IMR-90 (cell line): ENCODE results near the gene DCUN1D3. TPM values are rescaled to one million over a fixed set of nuclear protein-coding genes. Genes with fewer than 3 reads are reported as not detected.

ENCODE experiments used
- ATAC-seq: fragments of 200-7000 bp; cut with Tn5 transposase; 2 replicates; pipeline ENCODE4 v1.9.1; 2020; ENCODE audit warnings: low read depth, mild to moderate bottlenecking, moderate library complexity
- BruUV-seq: library from RNA; stranded (reverse); fragments of 400-500 nt; replicated peaks from 2 replicates; lab custom pipeline; 2021; lab: Mats Ljungman, UMichigan
- CTCF ChIA-PET: fragments of 300-600 bp; formaldehyde crosslinking; extraction: SDS; loops from one replicate; lab custom pipeline; 2021; ENCODE audit warnings: antibody characterized with exemption; lab: Yijun Ruan, JAX
- POLR2A ChIA-PET: fragments of 300-600 bp; sonication (Branson Sonifier 250); formaldehyde crosslinking; loops from one replicate; lab custom pipeline; 2022; ENCODE audit warnings: antibody characterized with exemption; ENCODE audit not compliant: unreplicated experiment; lab: Charles Lee
- DNase-seq: peaks from one replicate; pipeline ENCODE4 v3.0.0; 2013
- H2AFZ ChIP-seq: replicated peaks from 2 replicates; pipeline ENCODE3; 2013; ENCODE audit warnings: low read length, mild to moderate bottlenecking; ENCODE audit not compliant: poor library complexity
- H2AK5ac ChIP-seq: 2 replicates; pipeline ENCODE4 v1.6.1; 2013; ENCODE audit warnings: low read depth, low read length, inconsistent platforms
- H2AK9ac ChIP-seq: replicated peaks from 2 replicates; pipeline ENCODE3; 2013; ENCODE audit warnings: mild to moderate bottlenecking, low read depth, low read length, moderate library complexity; ENCODE audit not compliant: poor library complexity
- H2BK120ac ChIP-seq: 2 replicates; pipeline ENCODE4 v1.6.1; 2013; ENCODE audit warnings: low read depth, low read length, inconsistent platforms
- H2BK15ac ChIP-seq: 3 replicates; pipeline ENCODE4 v1.6.1; 2013; ENCODE audit warnings: low read depth, low read length, inconsistent platforms
- H2BK20ac ChIP-seq: 2 replicates; pipeline ENCODE4 v1.6.1; 2013; ENCODE audit warnings: low read depth, mild to moderate bottlenecking, inconsistent platforms, low read length, moderate library complexity
- H2BK5ac ChIP-seq: 2 replicates; pipeline ENCODE4 v1.6.1; 2013; ENCODE audit warnings: mild to moderate bottlenecking, low read depth, low read length, inconsistent platforms; ENCODE audit not compliant: poor library complexity, severe bottlenecking
- H3K14ac ChIP-seq: replicated peaks from 2 replicates; pipeline ENCODE4 v1.6.1; 2013; ENCODE audit warnings: low read depth, low read length, inconsistent platforms
- H3K18ac ChIP-seq: 2 replicates; pipeline ENCODE4 v1.6.1; 2013; ENCODE audit warnings: low read depth, low read length, control low read depth
- H3K23ac ChIP-seq: 2 replicates; pipeline ENCODE4 v1.6.1; 2013; ENCODE audit warnings: low read depth, low read length, inconsistent platforms
- H3K27ac ChIP-seq: 2 replicates; pipeline ENCODE4 v1.5.1; 2013; ENCODE audit warnings: mild to moderate bottlenecking, control low read depth, low read length; ENCODE audit not compliant: insufficient read depth
- H3K27me3 ChIP-seq: 2 replicates; pipeline ENCODE4 v1.6.1; 2013; ENCODE audit warnings: low read length; ENCODE audit not compliant: control insufficient read depth, insufficient read depth
- H3K36me3 ChIP-seq: 2 replicates; pipeline ENCODE4 v1.6.1; 2013; ENCODE audit warnings: low read length, mixed read lengths; ENCODE audit not compliant: control insufficient read depth, insufficient read depth
- H3K4ac ChIP-seq: 2 replicates; pipeline ENCODE4 v1.6.1; 2013; ENCODE audit warnings: low read depth, low read length, inconsistent platforms
- H3K4me1 ChIP-seq: 2 replicates; pipeline ENCODE4 v1.6.1; 2013; ENCODE audit warnings: low read length, mixed read lengths; ENCODE audit not compliant: control insufficient read depth, insufficient read depth
- H3K4me2 ChIP-seq: 2 replicates; pipeline ENCODE4 v1.6.1; 2013; ENCODE audit warnings: low read depth, mild to moderate bottlenecking, control low read depth, low read length, moderate library complexity
- H3K4me3 ChIP-seq: 2 replicates; pipeline ENCODE4 v1.5.1; 2013; ENCODE audit warnings: low read depth, mild to moderate bottlenecking, control low read depth, low read length, moderate library complexity; ENCODE audit not compliant: insufficient read depth
- H3K56ac ChIP-seq: 2 replicates; pipeline ENCODE4 v1.6.1; 2013; ENCODE audit warnings: low read length, inconsistent platforms; ENCODE audit not compliant: insufficient read depth; ENCODE audit errors: extremely low read depth
- H3K79me1 ChIP-seq, 2 experiments: 2 replicates each; pipeline ENCODE4 v1.6.1; 2013; ENCODE audit warnings: low read length in 2 of 2, inconsistent platforms in 1 of 2, low read depth in 1 of 2
- H3K9ac ChIP-seq: 2 replicates; pipeline ENCODE4 v1.6.1; 2013; ENCODE audit warnings: low read depth, low read length, control low read depth
- H3K9me1 ChIP-seq: 2 replicates; pipeline ENCODE4 v1.6.1; 2013; ENCODE audit warnings: low read length, inconsistent platforms; ENCODE audit not compliant: insufficient read depth
- H3K9me3 ChIP-seq: 2 replicates; pipeline ENCODE4 v1.6.1; 2013; ENCODE audit warnings: low read length; ENCODE audit not compliant: control insufficient read depth, insufficient read depth
- H4K20me1 ChIP-seq: 2 replicates; pipeline ENCODE4 v1.6.1; 2013; ENCODE audit warnings: low read length, inconsistent platforms; ENCODE audit not compliant: insufficient read depth
- H4K5ac ChIP-seq: 2 replicates; pipeline ENCODE4 v1.6.1; 2013; ENCODE audit warnings: mild to moderate bottlenecking, low read depth, low read length, control low read depth
- H4K8ac ChIP-seq, 2 experiments: 2 replicates each; pipeline ENCODE4 v1.6.1; 2013; ENCODE audit warnings: low read depth in 2 of 2, low read length in 2 of 2, control low read depth in 1 of 2, inconsistent platforms in 1 of 2
- H4K91ac ChIP-seq: 2 replicates; pipeline ENCODE4 v1.6.1; 2013; ENCODE audit warnings: low read depth, low read length, inconsistent platforms; ENCODE audit not compliant: insufficient read depth
- BHLHE40 ChIP-seq: fragments of 150-350 bp; IDR thresholded peaks from 2 replicates; pipeline ENCODE4 v1.6.1; 2016; ENCODE audit warnings: mild to moderate bottlenecking, low read depth, low read length
- CEBPB ChIP-seq: IDR thresholded peaks from 2 replicates; pipeline ENCODE4 v1.6.1; 2012; ENCODE audit warnings: low read depth, low read length, improper control_type of control experiment
- CTCF ChIP-seq: conservative IDR thresholded peaks from 2 replicates; pipeline ENCODE4 v1.5.1; 2012; ENCODE audit warnings: mild to moderate bottlenecking, low read depth, low read length, improper control_type of control experiment
- ELK1 ChIP-seq: fragments of 150-350 bp; IDR thresholded peaks from 2 replicates; pipeline ENCODE4 v1.6.1; 2016; ENCODE audit warnings: low read depth, mild to moderate bottlenecking, low read length, moderate library complexity, borderline replicate concordance
- FOS ChIP-seq: fragments of 150-350 bp; IDR thresholded peaks from 2 replicates; pipeline ENCODE4 v1.6.1; 2016; ENCODE audit warnings: low read depth, low read length
- MAFK ChIP-seq: IDR thresholded peaks from 2 replicates; pipeline ENCODE4 v1.6.1; 2012; ENCODE audit warnings: low read depth, low read length, improper control_type of control experiment
- MXI1 ChIP-seq: IDR thresholded peaks from 2 replicates; pipeline ENCODE4 v1.6.1; 2012; ENCODE audit warnings: low read depth, mild to moderate bottlenecking, low read length, moderate library complexity, borderline replicate concordance
- NFE2L2 ChIP-seq: fragments of 150-350 bp; IDR thresholded peaks from 2 replicates; pipeline ENCODE4 v1.6.1; 2016; ENCODE audit warnings: low read depth, mild to moderate bottlenecking, low read length
- POLR2A ChIP-seq: IDR thresholded peaks from 2 replicates; pipeline ENCODE4 v1.6.1; 2012; ENCODE audit warnings: mild to moderate bottlenecking, low read depth, low read length
- RCOR1 ChIP-seq: IDR thresholded peaks from 2 replicates; pipeline ENCODE4 v1.6.1; 2012; ENCODE audit warnings: mild to moderate bottlenecking, low read length, improper control_type of control experiment; ENCODE audit not compliant: insufficient replicate concordance
- RFX5 ChIP-seq: IDR thresholded peaks from 2 replicates; pipeline ENCODE4 v1.8.0; 2012; ENCODE audit warnings: low read depth, mild to moderate bottlenecking, low read length, moderate library complexity
- SMC3 ChIP-seq: fragments of 150-350 bp; IDR thresholded peaks from 2 replicates; pipeline ENCODE4 v1.6.1; 2016; ENCODE audit warnings: low read depth, mild to moderate bottlenecking, antibody characterized with exemption, low read length, moderate library complexity
- USF2 ChIP-seq: fragments of 150-350 bp; IDR thresholded peaks from 2 replicates; pipeline ENCODE4 v1.6.1; 2017; ENCODE audit warnings: mild to moderate bottlenecking, antibody characterized with exemption, low read length, low read depth
- WGBS, 2 experiments: methylation state at CpG; one replicate each; pipeline versions ENCODE4 v1.1.5 to v1.1.7; 2013; ENCODE audit warnings: missing lambda C conversion rate in 2 of 2; ENCODE audit not compliant: insufficient read length in 1 of 2; ENCODE audit errors: extremely low coverage in 2 of 2; 5-methylcytosine and 5-hydroxymethylcytosine counted together
- dilution Hi-C: fragments of 300-500 bp; cut with HindIII; formaldehyde crosslinking; loops from one replicate; pipeline ENCODE4 v1.14.3; 2018; ENCODE audit warnings: low sequenced_read_pairs; ENCODE audit not compliant: unreplicated experiment
- in situ Hi-C: fragments of 300-500 bp; cut with MboI; formaldehyde crosslinking; loops from 3 replicates; pipeline ENCODE4 v1.14.3; 2019; ENCODE audit warnings: low sequenced_read_pairs, inconsistent platforms, mixed read lengths
- intact Hi-C: fragments of 100-400 bp; cut with micrococcal nuclease; formaldehyde crosslinking; loops from 2 replicates; pipeline ENCODE4 v1.10.0; 2022
- polyA plus RNA-seq, 3 experiments: library from polyadenylated mRNA; depleted of rRNA; stranded (reverse); fragments of >200 nt; gene quantifications; 2 replicates each; pipeline ENCODE4 v1.2.3, GENCODE V29; 2012; ENCODE audit warnings: low replicate concordance in 1 of 3
- total RNA-seq: library from RNA; depleted of rRNA; stranded (reverse); fragments of >200 nt; gene quantifications from 2 replicates; pipeline ENCODE4 v1.2.3, GENCODE V29; 2012

Gene DCUN1D3
- total and polyA plus RNA-seq, 2 of the 4 experiments (the other 2 are of a cell fraction) = 8.1 to 42.3 TPM

GRCh38 chr16:20821682-20822081, 78.5 kb downstream of the DCUN1D3 start:
- Histone ChIP-seq H3K14ac (no peak overlapping the region), H3K4me2 (no peak overlapping the region), H2AK5ac (no peak overlapping the region), H3K9ac (no peak overlapping the region), H3K23ac (no peak overlapping the region), H4K5ac (no peak overlapping the region), H4K20me1 (no peaks in the 10 kb centered on the region), H3K4ac (no peak overlapping the region), H3K27me3 (no peaks in the 10 kb centered on the region), H2AFZ (no peak overlapping the region), H2BK20ac (no peak overlapping the region), H2AK9ac (no peak overlapping the region), H3K56ac (no peak overlapping the region), H3K9me1 (no peaks in the 10 kb centered on the region), H3K27ac (no peak overlapping the region), H3K36me3 (peaks cover 4% of the 10 kb centered on the region; the same call in 1 of the 2 replicates), H3K79me1 (no peaks in the 10 kb centered on the region), H4K8ac (no peak overlapping the region), H2BK5ac (no peak overlapping the region), H2BK15ac (no peak overlapping the region), H3K4me1 (no peaks in the 10 kb centered on the region), H3K4me3 (no peak overlapping the region), H2BK120ac (no peak overlapping the region), H3K18ac (no peak overlapping the region), H4K91ac (no peak overlapping the region), H3K9me3 (no peaks in the 10 kb centered on the region)
- in situ Hi-C loops = no loop called here
- no CpG with 5 or more reads among the region's 4 CpGs for WGBS, 2 experiments
- DNase-seq (no peak), ATAC-seq (no peak)
- no TSS peak for BruUV-seq
- TF ChIP-seq NFE2L2 (no peak), BHLHE40 (no peak), CEBPB (no peak), RCOR1 (no peak), POLR2A (no peak), FOS (no peak), RFX5 (no peak), MAFK (no peak), USF2 (no peak), SMC3 (no peak), MXI1 (no peak), ELK1 (no peak), CTCF (no peak)
- ChIA-PET CTCF (no interaction called here), POLR2A (no interaction called here)
- intact Hi-C loops = no loop called here
- dilution Hi-C loops = no loop called here
